Measurements from ENCODE around the gene KCNIP4. TPM values are rescaled to one million over a fixed set of nuclear protein-coding genes. Genes with fewer than 3 reads are reported as not detected.

Gene KCNIP4
- total and polyA plus RNA-seq, 10 of the 15 experiments (the other 5 are each of a cell fraction or from before 2014, with no cell fraction given): 0.03 to 0.23 (median 0.13) TPM; not detected in 7

- no peak for TF ChIP-seq ZBTB4 (CRISPR knock-in tag; IDR thresholded peaks at IDR 0.05)
- TF ChIP-seq, protein P1, sequence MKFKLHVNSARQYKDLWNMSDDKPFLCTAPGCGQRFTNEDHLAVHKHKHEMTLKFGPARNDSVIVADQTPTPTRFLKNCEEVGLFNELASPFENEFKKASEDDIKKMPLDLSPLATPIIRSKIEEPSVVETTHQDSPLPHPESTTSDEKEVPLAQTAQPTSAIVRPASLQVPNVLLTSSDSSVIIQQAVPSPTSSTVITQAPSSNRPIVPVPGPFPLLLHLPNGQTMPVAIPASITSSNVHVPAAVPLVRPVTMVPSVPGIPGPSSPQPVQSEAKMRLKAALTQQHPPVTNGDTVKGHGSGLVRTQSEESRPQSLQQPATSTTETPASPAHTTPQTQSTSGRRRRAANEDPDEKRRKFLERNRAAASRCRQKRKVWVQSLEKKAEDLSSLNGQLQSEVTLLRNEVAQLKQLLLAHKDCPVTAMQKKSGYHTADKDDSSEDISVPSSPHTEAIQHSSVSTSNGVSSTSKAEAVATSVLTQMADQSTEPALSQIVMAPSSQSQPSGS (IDR thresholded peaks at IDR 0.05; ENCODE audit: low read length): no peak
- TF ChIP-seq GATAD2B (conservative IDR thresholded peaks at IDR 0.05; ENCODE audit: low read depth): no peak
- no peak for TF ChIP-seq BACH1 (IDR thresholded peaks at IDR 0.05; ENCODE audit: borderline replicate concordance)
- no peak for TF ChIP-seq TCF7 (IDR thresholded peaks at IDR 0.05; ENCODE audit: borderline replicate concordance)
Measured at GRCh38 chr4:21742326-21742725, 206.2 kb downstream of the KCNIP4 start (continued).

- CTCF ChIA-PET: no interaction called here
- FAIRE-seq: no peak
Measured at GRCh38 chr4:21738821-21739220, 209.8 kb downstream of the KCNIP4 start.

More at GRCh38 chr4:21738821-21739220, 209.8 kb downstream of the KCNIP4 start:
- H3K4me3 ChIP-seq: no peak overlapping the region
- POLR2A ChIA-PET: no interaction called here
- no peak for TF ChIP-seq BRCA1 (IDR thresholded peaks at IDR 0.05; ENCODE audit: low read depth, low read length)
- TF ChIP-seq ZNF24 (IDR thresholded peaks at IDR 0.05): no peak
- no peak for TF ChIP-seq CBFB (IDR thresholded peaks at IDR 0.05; ENCODE audit: low read depth)
- ATAC-seq: no peak
- in situ Hi-C loops (cut with MboI): no loop called here
- H3K79me2 ChIP-seq (ENCODE audit: control insufficient read depth, insufficient read depth, low read length): no peaks in the 10 kb centered on the region
- BruUV-seq (replicated peaks): no TSS peak
- intact Hi-C loops (cut with micrococcal nuclease; ENCODE audit: unreplicated experiment): no loop called here
- H3K4me1 ChIP-seq (ENCODE audit: control insufficient read depth, insufficient read depth, low read length): no peaks in the 10 kb centered on the region
- no peak overlapping the region for H3K27ac ChIP-seq (ENCODE audit: control insufficient read depth, insufficient read depth)
- 16% methylated on average over 4 of the region's 4 CpGs for WGBS (ENCODE audit: insufficient coverage, insufficient replicate concordance, low lambda C conversion rate, missing lambda C conversion rate)
- no peaks in the 10 kb centered on the region for H3K27me3 ChIP-seq (replicated peaks in 1 of 2; ENCODE audit: control insufficient read depth in 2 of 2, insufficient read depth in 2 of 2, low read length in 1 of 2)
- DNase-seq (ENCODE audit: low read depth, low spot score): no peak
- H4K20me1 ChIP-seq (ENCODE audit: control insufficient read depth, insufficient read depth): no peaks in the 10 kb centered on the region
- no peak overlapping the region for H3K9ac ChIP-seq (ENCODE audit: control insufficient read depth, insufficient read depth, low read length)
- no peak overlapping the region for H3K4me2 ChIP-seq (ENCODE audit: control insufficient read depth, insufficient read depth)
- no peaks in the 10 kb centered on the region for H3K9me3 ChIP-seq (replicated peaks; ENCODE audit: control insufficient read depth, insufficient read depth, low read length)
- SMC1A ChIA-PET (ENCODE audit: uncharacterized antibody, unreplicated experiment): interaction anchor here (0.7 to 0.9 kb wide), 2 partner anchors 230 to 802 kb away, joined by 3 read pairs; no protein-coding TSS in a partner anchor
- no peaks in the 10 kb centered on the region for H3K36me3 ChIP-seq (ENCODE audit: control insufficient read depth in 2 of 2, insufficient read depth in 2 of 2, low read length in 1 of 2)
- RAD21 ChIA-PET (ENCODE audit: unreplicated experiment): no interaction called here
- no peak overlapping the region for H2AFZ ChIP-seq (ENCODE audit: control insufficient read depth, low read depth, low read length)

All from GM12878 (cell line).